GM12892 (cell line): ENCODE measurements around the gene PPP1R9B.

Experiments
- DNase-seq: peaks from one replicate; pipeline ENCODE4 v3.0.0; 2011; ENCODE audit not compliant: insufficient read length
- FAIRE-seq: peaks from 2 replicates; lab custom pipeline; 2011; peaks lifted over from hg19 to GRCh38; lab: Jason Lieb, UNC
- POLR2A ChIP-seq: IDR thresholded peaks from 2 replicates; pipeline ENCODE4 v1.6.1; 2011; ENCODE audit warnings: low read depth, low read length, control low read depth
- POLR2AphosphoS5 ChIP-seq: IDR thresholded peaks from 2 replicates; pipeline ENCODE4 v1.6.1; 2011; ENCODE audit warnings: low read depth, low read length, control low read depth
- TAF1 ChIP-seq: IDR thresholded peaks from 2 replicates; pipeline ENCODE4 v1.6.1; 2011; ENCODE audit warnings: low read depth, mild to moderate bottlenecking, control low read depth, low read length, borderline replicate concordance

PPP1R9B gene

DNA sequence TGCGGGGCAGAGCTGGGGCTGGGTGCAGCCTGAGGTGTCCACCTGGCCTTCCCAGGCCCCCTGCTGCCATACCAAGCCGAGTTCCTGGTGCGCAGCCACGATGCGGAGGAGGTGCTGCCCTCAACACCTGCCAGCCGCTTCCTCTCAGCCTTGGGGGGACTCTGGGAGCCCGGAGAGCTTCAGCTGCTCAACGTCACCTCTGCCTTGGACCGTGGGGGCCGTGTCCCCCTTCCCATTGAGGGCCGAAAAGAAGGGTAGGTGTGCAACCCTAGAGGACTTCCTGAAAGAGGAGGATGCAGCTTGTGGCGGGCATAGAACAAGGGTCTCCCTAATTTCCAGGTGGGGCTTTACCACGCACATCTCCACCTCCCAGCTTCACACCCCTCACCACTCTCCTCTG lies 17.8 kb upstream of the PPP1R9B start:
- DNase-seq (no peak), FAIRE-seq (no peak)
- no peak for TF ChIP-seq TAF1
- no peak for TF ChIP-seq POLR2A
- TF ChIP-seq POLR2AphosphoS5 = no peak

DNA sequence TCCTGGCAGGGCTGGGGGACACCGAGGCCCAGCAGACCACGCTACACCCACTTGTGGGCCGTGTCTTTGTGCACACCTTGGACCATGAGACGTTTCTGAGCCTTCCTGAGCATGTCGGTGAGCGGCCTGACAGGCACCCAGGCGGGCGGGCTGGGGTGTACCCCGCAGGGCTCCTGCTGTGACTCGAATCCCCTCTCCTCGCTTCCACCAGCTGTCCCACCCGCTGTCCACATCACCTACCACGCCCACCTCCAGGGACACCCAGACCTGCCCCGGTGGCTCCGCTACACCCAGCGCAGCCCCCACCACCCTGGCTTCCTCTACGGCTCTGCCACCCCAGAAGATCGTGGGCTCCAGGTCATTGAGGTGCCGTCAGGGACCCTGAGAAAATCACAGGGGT lies 16.9 kb upstream of the PPP1R9B start:
- FAIRE-seq = no peak
- TF ChIP-seq POLR2A = no peak
- no peak for TF ChIP-seq POLR2AphosphoS5
- no peak for TF ChIP-seq TAF1

DNA sequence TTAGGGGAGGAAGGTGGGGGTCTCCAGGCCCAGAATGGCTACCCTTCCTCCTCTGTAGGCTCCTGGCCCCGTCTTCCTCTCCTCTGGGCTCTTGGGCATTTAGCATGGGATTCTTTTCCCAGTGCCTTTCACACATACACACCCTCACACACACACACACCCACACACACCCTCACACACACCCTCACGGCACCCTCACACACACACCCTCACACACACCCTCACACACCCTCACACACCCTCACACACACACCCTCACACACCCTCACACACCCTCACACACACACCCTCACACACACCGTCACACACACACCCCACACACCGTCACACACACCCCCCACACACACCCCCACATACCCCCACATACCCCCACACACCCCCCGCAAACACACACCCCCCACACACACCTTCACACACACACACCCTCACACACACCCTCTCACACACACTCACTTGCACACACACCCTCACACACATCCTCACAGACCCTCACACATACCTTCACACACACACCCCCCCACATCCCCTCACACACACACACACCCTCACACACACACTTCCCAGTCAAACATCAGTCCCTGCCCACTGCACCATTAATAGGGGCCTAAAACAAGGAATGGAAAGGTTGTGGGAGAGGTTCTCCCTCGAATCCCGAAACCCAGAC lies 16.2 kb upstream of the PPP1R9B start:
- FAIRE-seq = no peak
- TF ChIP-seq TAF1 = no peak
- TF ChIP-seq POLR2AphosphoS5 = no peak
- no peak for TF ChIP-seq POLR2A
- no peak for DNase-seq

More for the DNA sequence above, 16.9 kb upstream of the PPP1R9B start:
- DNase-seq = no peak

DNA sequence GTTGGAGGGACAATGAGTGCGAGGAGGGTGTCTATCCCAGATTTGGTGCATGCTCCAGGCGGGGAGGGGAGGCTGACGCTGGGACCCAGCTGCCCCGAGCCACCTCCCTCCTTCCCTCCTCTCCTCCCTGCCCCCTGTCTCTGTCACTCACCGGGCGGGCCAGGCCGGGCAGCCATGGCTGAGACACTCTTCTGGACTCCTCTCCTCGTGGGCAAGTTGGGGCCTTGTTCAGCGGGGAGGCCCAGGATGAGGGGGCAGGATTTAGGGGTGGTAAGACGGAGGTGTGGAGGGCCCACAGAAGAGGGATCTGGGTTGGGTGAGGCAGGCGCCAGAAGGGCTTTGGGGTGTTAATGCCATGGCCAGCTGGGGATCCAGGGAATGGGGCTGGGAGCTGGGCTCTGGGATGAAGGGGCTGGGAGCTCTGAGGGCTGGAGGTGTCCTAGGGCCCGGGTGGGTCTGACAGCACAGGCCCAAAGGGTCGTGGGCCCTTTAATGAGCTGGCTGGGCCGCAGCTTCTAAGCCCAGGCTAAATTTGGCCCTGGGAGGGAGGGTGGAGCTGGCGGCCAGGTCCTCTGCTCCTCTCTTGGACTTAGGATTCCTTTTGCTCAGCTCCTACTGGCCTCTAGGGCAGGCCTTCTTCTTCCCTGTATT lies 15.5 kb upstream of the PPP1R9B start, which contains the start of gene SGCA:
Gene SGCA (plus strand): TSS at position 139 of the 651 bp plus-strand sequence. CDS start 36 bp downstream, at position 175.
- FAIRE-seq (no peak), DNase-seq (no peak)

DNA sequence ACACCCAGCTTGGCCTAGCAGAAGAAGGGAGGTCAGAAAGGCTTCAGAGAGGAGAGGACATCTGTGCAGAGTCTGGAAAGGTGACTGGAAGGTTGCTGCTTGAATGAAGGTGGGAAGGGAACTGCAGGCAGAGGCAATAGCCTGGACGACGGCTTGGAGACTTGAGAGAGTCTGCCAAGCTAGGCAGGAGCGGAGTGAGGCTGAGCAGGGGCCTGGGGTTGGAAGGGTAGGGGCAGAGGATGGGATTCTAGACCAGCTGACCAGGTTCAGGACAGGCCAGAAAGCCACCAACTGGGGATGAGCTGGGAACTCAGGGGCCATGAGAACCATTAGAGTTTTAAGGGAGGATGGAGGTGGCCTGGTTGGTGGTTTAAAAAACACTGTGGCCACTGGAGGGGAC lies 15.0 kb upstream of the PPP1R9B start:
- TF ChIP-seq POLR2AphosphoS5 = no peak
- no peak for TF ChIP-seq TAF1
- FAIRE-seq = no peak
- no peak for DNase-seq

More for the DNA sequence above, 15.5 kb upstream of the PPP1R9B start, which contains the start of gene SGCA:
- TF ChIP-seq POLR2A = no peak
- TF ChIP-seq TAF1 = no peak
- TF ChIP-seq POLR2AphosphoS5 = no peak

DNA sequence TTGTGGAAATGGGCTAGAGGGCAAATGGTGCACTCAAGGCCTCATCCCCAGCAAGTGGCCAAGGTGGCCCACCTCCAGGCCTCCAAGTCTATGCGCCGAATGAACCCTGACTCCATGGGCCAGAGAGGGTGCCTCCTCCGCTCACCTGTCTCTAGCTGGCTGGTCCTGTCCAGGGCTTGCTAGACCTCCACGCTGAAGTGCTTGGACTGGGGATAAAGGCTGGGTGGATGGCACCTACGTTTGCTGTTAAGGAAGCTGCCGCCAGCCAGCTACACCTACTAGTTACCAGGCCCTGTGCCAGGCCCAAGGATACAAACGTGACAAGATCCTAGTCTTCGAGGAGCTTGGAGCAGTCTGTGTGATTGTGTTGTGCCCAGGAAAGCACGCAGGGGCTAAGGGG lies 14.6 kb upstream of the PPP1R9B start:
- no peak for TF ChIP-seq TAF1
- TF ChIP-seq POLR2A = no peak
- TF ChIP-seq POLR2AphosphoS5 = no peak
- DNase-seq (no peak), FAIRE-seq (no peak)

DNA sequence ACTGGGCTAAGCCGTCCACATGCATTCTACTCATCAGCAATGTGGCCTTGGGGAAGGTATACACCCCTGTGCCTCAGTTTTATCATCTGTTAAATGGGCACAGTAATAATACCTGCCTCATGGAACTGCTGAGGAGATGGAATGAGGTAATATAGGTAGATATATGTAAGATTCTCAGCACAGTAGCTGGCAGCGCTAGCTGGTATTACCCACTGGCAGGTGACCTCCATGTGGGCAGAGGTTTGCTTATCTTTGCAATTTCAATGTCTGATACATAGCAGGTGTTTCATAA lies 14.2 kb upstream of the PPP1R9B start:
- TF ChIP-seq POLR2A (no peak), POLR2AphosphoS5 (no peak), TAF1 (no peak)
- DNase-seq = no peak
- no peak for FAIRE-seq

DNA sequence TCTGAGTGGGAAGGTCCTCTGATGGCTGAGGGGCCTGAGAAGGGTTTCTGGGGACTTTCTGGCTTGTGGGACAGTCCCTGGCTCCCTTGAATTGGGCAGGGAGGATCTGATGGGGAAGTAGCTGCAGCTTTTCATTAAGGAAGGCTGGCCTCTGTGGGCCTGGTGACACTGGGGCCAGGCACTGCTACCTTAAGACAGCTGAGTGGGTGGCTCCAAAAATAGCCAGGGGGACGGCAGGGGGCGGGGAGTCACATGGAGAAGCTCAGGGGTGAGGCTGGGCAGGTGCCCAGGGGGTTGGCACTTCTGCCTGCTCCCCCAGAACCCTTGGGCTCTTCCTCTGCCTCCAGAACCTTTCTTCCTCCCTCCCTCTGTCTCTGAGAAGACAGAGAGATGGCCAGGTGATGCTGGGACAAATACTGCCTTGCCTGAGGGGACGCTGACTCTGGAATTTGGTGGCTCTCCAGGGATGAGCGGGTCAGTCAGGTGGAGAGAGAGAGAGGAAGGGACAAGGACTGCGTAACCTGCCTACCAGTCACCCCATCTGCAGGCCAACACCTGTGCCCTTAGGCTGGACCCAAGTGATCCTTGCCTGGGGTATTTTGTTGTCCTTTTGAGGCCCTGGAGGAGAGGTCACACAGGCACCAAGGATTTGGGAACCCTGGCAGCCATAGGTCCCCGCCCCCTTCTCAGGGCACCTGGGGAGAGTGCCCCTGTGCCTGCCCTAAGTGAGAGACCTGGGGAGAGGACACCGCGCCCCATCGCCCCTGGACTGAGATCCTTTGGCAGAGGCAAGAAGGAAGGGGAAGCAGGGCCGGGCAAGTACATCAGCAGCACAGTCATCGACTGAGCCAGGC lies 13.6 kb upstream of the PPP1R9B start:
- TF ChIP-seq POLR2A (no peak), TAF1 (no peak), POLR2AphosphoS5 (no peak)
- no peak for FAIRE-seq

DNA sequence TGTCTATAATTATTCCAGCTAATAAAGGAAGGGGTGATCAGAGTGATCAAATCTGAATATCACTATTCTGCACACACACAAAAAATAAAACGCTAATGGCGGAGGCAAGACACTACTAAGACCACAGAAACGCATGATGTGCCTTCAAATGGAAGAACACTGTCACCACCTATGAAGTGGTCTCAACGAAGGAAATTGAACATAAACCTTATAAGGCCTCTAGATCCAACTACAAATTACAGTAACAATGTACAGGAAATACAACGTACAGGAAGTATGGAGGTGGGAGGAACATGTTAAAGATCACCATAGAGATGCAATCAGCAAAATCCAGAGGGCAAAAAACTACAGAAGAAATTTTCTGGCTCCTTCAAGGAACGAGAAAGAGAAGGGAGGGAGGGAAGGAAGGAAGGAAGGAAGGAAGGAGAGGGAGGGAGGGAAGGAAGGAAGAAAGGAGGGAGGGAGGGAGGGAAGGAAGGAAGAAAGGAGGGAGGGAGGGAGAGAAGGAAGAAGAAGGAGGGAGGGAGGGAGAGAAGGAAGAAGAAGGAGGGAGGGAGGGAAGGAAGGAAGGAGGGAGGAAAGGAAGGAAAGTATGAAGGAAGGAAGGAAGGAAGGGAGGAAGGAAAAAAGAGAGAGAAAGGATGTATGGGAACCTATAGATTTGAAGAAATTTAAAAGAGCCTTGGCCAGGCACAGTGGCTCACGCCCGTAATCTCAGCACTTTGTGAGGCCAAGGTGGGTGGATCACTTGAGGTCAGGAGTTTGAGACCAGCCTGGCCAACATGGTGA lies 12.2 kb upstream of the PPP1R9B start:
- DNase-seq (no peak), FAIRE-seq (no peak)
- no peak for TF ChIP-seq POLR2A
- no peak for TF ChIP-seq POLR2AphosphoS5
- no peak for TF ChIP-seq TAF1

More for the DNA sequence above, 13.6 kb upstream of the PPP1R9B start:
- DNase-seq = no peak

DNA sequence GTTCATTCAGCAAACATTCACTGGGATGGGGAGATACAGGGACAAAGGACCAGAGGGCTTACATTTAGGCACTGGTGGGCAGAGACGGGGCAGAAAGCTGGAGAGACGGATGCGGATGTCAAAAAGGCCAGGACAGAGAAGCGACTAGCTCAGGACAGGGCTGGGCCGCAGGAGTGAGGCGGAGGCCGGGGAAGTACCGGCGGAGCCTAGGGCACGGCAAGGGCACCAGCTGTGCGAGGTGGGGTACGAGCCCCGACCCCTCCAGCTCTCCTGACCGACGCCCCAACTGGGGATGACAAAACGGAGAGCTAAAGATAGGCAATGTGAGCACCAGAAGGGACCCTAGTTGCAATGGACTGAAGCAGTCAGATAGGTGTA lies 11.4 kb upstream of the PPP1R9B start:
- DNase-seq (no peak), FAIRE-seq (no peak)
- TF ChIP-seq POLR2AphosphoS5 (no peak), POLR2A (no peak), TAF1 (no peak)

DNA sequence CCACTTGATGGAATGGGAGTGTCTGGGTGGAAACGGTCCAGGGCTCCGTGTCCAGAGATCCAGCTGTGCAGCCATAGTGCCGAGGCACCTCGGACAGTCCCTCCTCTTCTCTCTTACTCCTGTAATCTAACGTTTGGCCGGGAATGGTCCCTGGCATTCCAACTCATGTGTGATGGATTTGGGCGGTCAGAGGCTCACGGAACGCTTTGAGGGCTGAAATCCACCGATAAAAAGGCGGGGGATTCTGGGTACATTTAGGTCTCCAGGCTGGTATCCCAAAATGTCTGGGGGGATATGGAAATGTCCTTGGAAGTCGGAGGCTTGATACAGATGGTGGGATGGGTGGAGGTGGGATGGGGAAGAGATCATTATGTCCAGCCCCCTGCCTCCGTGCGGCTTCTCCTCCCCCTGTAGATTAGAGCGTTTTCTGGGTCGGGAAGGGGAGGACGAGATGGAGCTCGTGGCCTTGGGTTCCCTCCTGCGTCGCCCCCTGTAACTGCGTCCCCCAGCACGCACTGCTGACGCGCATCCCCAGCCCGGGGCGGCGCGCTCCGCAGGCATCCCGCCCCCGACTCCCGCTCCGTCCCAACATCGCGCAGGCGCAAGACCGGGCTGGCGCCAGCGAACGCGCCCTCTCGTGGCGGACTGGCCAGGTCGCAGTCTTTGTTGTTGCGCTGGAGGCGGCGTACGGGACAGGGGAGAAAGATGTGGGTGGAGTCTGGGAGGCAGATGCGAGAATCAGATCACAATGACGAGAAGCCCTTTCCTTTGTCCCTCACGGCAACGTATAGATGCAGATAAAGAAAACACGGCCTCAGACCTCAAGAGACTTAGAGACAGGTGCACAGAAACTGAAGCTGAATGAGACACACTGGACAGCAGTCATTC lies 10.8 kb upstream of the PPP1R9B start:
- TF ChIP-seq POLR2A = peak; percentile 45; the same call in 1 of the 2 replicates
- TF ChIP-seq TAF1 = no peak
- no peak for TF ChIP-seq POLR2AphosphoS5
- FAIRE-seq (peak; percentile 99), DNase-seq (peak; percentile 100)
